Transverse colon (tissue), 4 donors: ENCODE measurements around the gene HDLBP. TPM values are rescaled to one million over a fixed set of nuclear protein-coding genes. Genes with fewer than 3 reads are reported as not detected.

Experiments used
- DNase-seq: peaks from one replicate; pipeline ENCODE4 v3.0.0-alpha.2; 2019
- H3K27ac ChIP-seq, 4 donors: fragments of 200-600 bp; sonication (generic); 2 replicates each; pipeline ENCODE4 v1.5.1; 2016 to 2018; ENCODE audit warnings: inconsistent platforms in 4 of 4
- H3K27me3 ChIP-seq: fragments of 200-600 bp; sonication (generic); 2 replicates; pipeline ENCODE4 v1.5.1; 2017; ENCODE audit warnings: inconsistent platforms
- H3K36me3 ChIP-seq, 4 donors: fragments of 200-600 bp; sonication (generic); 2 replicates each; pipeline ENCODE4 v1.5.1; 2017 to 2019; ENCODE audit warnings: inconsistent platforms in 4 of 4
- H3K4me1 ChIP-seq, 4 donors: fragments of 200-600 bp; sonication (generic); 2 replicates each; pipeline ENCODE4 v1.5.1; 2017 to 2020; ENCODE audit warnings: inconsistent platforms in 4 of 4
- H3K4me3 ChIP-seq, 4 donors: fragments of 200-600 bp; sonication (generic); 1 replicate in 1 of 4; 2 replicates in 3 of 4; pipeline versions ENCODE4 v1.5.1 to v1.6.1; 2017 to 2019; ENCODE audit warnings: inconsistent platforms in 4 of 4
- H3K9me3 ChIP-seq, 2 donors: fragments of 200-600 bp; sonication (generic); 2 replicates each; pipeline ENCODE4 v1.5.1; 2017 to 2019; ENCODE audit warnings: inconsistent platforms in 2 of 2
- EP300 ChIP-seq: sonication (generic); formaldehyde crosslinking; IDR thresholded peaks from one replicate; pipeline ENCODE4 v1.6.1; 2017; ENCODE audit warnings: antibody characterized with exemption, low read depth
- POLR2A ChIP-seq: fragments of 450-650 bp; IDR thresholded peaks from one replicate; pipeline ENCODE4 v1.6.1; 2016; ENCODE audit warnings: antibody characterized with exemption, mild to moderate bottlenecking, moderate library complexity
- POLR2AphosphoS5 ChIP-seq, 3 donors: sonication (generic); formaldehyde crosslinking; IDR thresholded peaks; one replicate each; pipeline ENCODE4 v1.6.1; 2016; ENCODE audit warnings: antibody characterized with exemption in 3 of 3
- WGBS, 2 donors: methylation state at CpG; one replicate each; pipeline ENCODE4 v1.1.5; 2018; ENCODE audit warnings: low coverage in 1 of 2; 5-methylcytosine and 5-hydroxymethylcytosine counted together
- in situ Hi-C, 4 donors: fragments of 200-750 bp; cut with MboI; loops; one replicate each; pipeline versions ENCODE4 v1.15.0 to v1.15.1; 2017; ENCODE audit warnings: low sequenced_read_pairs in 3 of 4, low pct_ligation_motif_present in 1 of 4, low pct_unique_long_range_greater_than_20kb in 1 of 4
- intact Hi-C: fragments of 100-400 bp; cut with DNase I; formaldehyde crosslinking; loops from one replicate; pipeline ENCODE4 v1.15.1; 2023; ENCODE audit warnings: low total_unique reads
- total RNA-seq, 4 donors: library from RNA; depleted of rRNA; stranded (reverse); fragments of >200 nt; gene quantifications; one replicate each; pipeline ENCODE4 v1.1.0, GENCODE V29; 2016
- TF ChIP-seq, protein P1 (sequence below), 5 experiments: fragments of 200-600 bp in 3 of 5; fragments of 450-650 bp in 2 of 5; sonication (generic) in 3 of 5; IDR thresholded peaks; 1 replicate in 2 of 5; 2 replicates in 3 of 5; pipeline ENCODE4 v1.5.1; 2016 to 2017; ENCODE audit warnings: antibody characterized with exemption in 5 of 5, inconsistent platforms in 3 of 5, mild to moderate bottlenecking in 2 of 5, moderate library complexity in 1 of 5

Gene HDLBP
- total RNA-seq, 4 donors from 2014 or later: 168 to 1,885 (median 314) TPM

DNA sequence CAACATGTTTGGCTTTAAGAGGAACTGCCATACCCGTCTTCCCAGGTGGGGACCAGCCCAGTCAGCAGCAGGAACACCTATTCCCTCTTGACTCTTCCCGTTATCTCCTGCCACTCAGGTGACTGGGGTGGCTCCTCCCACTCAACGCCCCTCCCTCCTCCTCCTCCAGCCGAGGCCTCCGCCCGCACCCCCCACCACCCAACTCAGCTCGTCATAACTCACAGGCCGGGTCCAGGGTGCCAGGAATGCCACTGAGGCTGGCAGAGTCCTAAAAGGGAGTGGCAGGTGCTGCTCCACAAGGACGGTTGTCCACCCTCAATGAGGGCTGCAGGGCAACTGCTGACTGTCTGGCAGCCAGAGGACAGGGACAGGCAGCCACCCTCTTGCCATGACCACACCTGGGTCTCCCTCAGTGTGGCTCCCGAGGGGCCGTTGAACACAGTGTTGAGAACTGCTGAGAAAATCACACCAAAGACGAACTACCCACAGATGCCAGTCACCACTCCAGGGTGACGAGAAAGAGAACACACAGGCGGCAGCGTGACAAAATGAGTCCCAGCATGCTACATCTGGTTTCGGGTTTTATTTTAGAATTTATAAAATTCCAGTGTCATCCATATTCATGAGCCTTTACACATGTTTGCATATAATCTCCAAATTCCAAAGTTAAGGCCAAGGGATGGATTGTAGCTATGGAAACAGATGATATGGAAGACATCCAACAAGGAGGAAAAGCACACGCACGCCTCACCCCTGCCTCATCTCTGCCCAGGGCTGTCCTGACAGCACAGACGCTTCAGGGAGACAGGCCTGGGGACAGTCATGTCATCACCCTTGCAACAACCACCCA lies 88.5 kb downstream of the HDLBP start:
- WGBS, 2 donors: 56 to 86% methylated on average over 4 to 19 of the region's 19 CpGs
- Histone ChIP-seq H3K4me3 (no peak overlapping the region), H3K27me3 (no peaks in the 10 kb centered on the region), H3K4me1 (peaks cover 0 to 8% (median 0%) of the 10 kb centered on the region in 4 donors), H3K9me3 (no peaks in the 10 kb centered on the region), H3K36me3 (peaks cover 0 to 41% (median 21%) of the 10 kb centered on the region in 4 donors), H3K27ac (no peak overlapping the region)
- intact Hi-C loops (no loop called here), in situ Hi-C loops (no loop called here)
- no peak for DNase-seq
- no peak for TF ChIP-seq POLR2A
- TF ChIP-seq, protein P1, sequence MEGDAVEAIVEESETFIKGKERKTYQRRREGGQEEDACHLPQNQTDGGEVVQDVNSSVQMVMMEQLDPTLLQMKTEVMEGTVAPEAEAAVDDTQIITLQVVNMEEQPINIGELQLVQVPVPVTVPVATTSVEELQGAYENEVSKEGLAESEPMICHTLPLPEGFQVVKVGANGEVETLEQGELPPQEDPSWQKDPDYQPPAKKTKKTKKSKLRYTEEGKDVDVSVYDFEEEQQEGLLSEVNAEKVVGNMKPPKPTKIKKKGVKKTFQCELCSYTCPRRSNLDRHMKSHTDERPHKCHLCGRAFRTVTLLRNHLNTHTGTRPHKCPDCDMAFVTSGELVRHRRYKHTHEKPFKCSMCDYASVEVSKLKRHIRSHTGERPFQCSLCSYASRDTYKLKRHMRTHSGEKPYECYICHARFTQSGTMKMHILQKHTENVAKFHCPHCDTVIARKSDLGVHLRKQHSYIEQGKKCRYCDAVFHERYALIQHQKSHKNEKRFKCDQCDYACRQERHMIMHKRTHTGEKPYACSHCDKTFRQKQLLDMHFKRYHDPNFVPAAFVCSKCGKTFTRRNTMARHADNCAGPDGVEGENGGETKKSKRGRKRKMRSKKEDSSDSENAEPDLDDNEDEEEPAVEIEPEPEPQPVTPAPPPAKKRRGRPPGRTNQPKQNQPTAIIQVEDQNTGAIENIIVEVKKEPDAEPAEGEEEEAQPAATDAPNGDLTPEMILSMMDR (IDR thresholded peaks at IDR 0.05): no peak
- no peak for TF ChIP-seq EP300
- no peak for TF ChIP-seq POLR2AphosphoS5 (IDR thresholded peaks at IDR 0.05)

DNA sequence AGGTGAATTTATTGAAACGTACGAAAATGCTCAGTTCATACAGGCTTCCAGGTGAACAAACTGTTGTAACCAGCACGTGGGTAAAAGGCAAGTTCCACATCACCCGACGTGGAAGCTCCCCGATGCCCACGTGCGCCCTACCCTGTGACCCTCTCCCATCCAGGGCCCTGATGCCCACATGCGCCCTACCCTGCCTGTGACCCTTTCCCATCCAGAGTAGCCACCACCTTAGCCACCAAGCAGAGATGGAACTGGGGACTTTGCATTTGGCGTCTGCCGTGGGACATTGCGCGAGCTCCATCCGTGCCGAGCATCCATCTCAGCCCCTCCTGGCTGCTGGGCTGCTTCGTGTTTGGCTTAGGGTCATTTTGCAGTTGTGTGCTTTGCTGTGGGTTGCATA lies 89.5 kb downstream of the HDLBP start:
- no peak for DNase-seq
- in situ Hi-C loops (no loop called here), intact Hi-C loops (no loop called here)
- no peak overlapping the region for H3K27ac ChIP-seq
- no peaks in the 10 kb centered on the region for H3K9me3 ChIP-seq
- H3K4me1 ChIP-seq: peaks cover 0 to 8% (median 0%) of the 10 kb centered on the region in 4 donors
- H3K36me3 ChIP-seq: peaks cover 0 to 39% (median 19%) of the 10 kb centered on the region in 4 donors
- TF ChIP-seq POLR2AphosphoS5 (IDR thresholded peaks at IDR 0.05): no peak
- H3K27me3 ChIP-seq: no peaks in the 10 kb centered on the region
- WGBS, 2 donors: 93% methylated on average over 16 of the region's 16 CpGs; no CpG with 5 or more reads in 1 of the 2 donors
- H3K4me3 ChIP-seq: no peak overlapping the region

DNA sequence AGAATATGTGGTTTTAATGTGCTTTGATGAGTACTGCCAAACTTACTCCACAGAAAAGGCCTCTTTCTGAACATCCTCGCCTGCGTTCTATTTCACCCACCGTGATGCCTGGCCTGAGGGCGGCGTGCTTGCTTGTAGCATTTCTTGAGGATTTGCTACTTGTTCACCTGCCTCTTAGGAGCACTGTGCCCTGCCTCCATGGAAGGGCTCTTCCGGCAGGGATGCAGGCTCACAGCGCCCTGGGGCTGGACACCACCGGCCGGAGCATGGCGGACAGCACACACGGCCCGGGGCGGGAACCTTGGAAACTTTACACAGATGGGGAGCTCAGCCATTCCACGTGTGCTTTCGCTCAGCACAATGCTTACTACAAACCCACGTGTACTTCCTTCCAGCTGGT lies 89.9 kb downstream of the HDLBP start:
- intact Hi-C loops: no loop called here
- in situ Hi-C loops: no loop called here
- no peaks in the 10 kb centered on the region for H3K9me3 ChIP-seq
- peaks cover 0 to 8% (median 0%) of the 10 kb centered on the region in 4 donors for H3K4me1 ChIP-seq
- no peak overlapping the region for H3K27ac ChIP-seq
- no peak overlapping the region for H3K4me3 ChIP-seq
- no peak for DNase-seq
- TF ChIP-seq POLR2A (no peak), EP300 (no peak), POLR2AphosphoS5 (IDR thresholded peaks at IDR 0.05) (no peak)
- TF ChIP-seq, protein P1 (IDR thresholded peaks at IDR 0.05): no peak
- peaks cover 0 to 36% (median 17%) of the 10 kb centered on the region in 4 donors for H3K36me3 ChIP-seq
- H3K27me3 ChIP-seq: no peaks in the 10 kb centered on the region
- WGBS, 2 donors: 90% methylated on average over 15 of the region's 16 CpGs; no CpG with 5 or more reads in 1 of the 2 donors

DNA sequence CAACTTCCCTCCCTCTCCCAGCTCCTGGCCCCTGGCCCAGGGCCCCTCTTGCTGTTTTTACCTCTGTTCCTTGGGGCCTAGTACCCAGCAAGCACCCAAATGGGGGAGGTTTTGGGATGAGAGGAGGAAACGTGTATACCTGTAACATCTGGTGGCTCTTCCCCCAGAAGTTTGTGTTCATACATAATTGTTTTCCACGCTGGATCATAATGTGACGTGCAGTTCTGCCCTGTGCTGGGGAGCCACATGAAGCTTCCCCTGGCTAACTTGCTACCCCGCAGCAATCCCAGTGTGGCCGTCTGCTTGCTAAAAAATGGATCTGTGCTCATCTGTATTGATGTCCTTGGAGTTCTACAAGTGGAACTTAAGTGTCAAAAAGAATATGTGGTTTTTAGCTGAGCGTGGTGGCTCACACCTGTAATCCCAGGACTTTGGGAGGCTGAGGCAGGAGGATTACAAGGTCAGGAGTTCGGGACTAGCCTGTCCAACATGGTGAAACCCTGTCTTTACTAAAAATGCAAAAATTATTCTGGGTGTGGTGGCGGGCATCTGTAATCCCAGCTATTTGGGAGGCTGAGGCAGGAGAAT lies 90.5 kb downstream of the HDLBP start:
- H3K27ac ChIP-seq: no peak overlapping the region
- DNase-seq: no peak
- H3K36me3 ChIP-seq: peaks cover 0 to 30% (median 12%) of the 10 kb centered on the region in 4 donors
- intact Hi-C loops (no loop called here), in situ Hi-C loops (no loop called here)
- no peaks in the 10 kb centered on the region for H3K27me3 ChIP-seq
- no peak overlapping the region for H3K4me3 ChIP-seq
- no peaks in the 10 kb centered on the region for H3K9me3 ChIP-seq
- peaks cover 0 to 8% (median 0%) of the 10 kb centered on the region in 4 donors for H3K4me1 ChIP-seq
- 67% methylated on average over 8 of the region's 8 CpGs; no CpG with 5 or more reads in 1 of the 2 donors for WGBS, 2 donors
- TF ChIP-seq POLR2AphosphoS5 (IDR thresholded peaks at IDR 0.05) (no peak), POLR2A (no peak), EP300 (no peak)
- TF ChIP-seq, protein P1 (IDR thresholded peaks at IDR 0.05): no peak
